ENCODE results near the gene R3HDM2.

R3HDM2 gene

DNA sequence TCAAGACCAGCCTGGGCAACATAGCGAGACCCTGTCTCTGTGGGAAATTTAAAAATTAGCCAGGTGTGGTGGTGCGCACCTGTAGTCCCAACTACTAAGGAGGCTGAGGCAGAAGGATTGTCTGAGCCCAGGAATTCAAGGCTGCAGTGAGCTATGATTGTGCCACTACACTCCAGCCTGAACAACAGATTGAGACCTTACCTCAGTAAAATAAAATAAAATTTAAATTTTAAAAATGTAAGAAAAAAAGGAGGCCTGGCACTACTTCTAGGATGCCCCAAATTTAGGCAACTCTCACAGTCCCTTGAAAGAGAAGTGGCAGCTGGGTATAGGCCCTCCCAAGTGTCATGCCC is 23.3 kb upstream of the R3HDM2 start:
- TF ChIP-seq, protein P1, sequence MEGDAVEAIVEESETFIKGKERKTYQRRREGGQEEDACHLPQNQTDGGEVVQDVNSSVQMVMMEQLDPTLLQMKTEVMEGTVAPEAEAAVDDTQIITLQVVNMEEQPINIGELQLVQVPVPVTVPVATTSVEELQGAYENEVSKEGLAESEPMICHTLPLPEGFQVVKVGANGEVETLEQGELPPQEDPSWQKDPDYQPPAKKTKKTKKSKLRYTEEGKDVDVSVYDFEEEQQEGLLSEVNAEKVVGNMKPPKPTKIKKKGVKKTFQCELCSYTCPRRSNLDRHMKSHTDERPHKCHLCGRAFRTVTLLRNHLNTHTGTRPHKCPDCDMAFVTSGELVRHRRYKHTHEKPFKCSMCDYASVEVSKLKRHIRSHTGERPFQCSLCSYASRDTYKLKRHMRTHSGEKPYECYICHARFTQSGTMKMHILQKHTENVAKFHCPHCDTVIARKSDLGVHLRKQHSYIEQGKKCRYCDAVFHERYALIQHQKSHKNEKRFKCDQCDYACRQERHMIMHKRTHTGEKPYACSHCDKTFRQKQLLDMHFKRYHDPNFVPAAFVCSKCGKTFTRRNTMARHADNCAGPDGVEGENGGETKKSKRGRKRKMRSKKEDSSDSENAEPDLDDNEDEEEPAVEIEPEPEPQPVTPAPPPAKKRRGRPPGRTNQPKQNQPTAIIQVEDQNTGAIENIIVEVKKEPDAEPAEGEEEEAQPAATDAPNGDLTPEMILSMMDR (IDR thresholded peaks at IDR 0.05; ENCODE audit: extremely low read depth, insufficient read depth, missing control alignments) = no peak
- DNase-seq (ENCODE audit: low spot score) = no peak
- in situ Hi-C loops (cut with MboI; ENCODE audit: low pct_unique_long_range_greater_than_20kb, low sequenced_read_pairs, unreplicated experiment) = loop anchor here (10.0 kb wide), 2 partner anchors 149 to 189 kb away; no protein-coding TSS in a partner anchor

DNA sequence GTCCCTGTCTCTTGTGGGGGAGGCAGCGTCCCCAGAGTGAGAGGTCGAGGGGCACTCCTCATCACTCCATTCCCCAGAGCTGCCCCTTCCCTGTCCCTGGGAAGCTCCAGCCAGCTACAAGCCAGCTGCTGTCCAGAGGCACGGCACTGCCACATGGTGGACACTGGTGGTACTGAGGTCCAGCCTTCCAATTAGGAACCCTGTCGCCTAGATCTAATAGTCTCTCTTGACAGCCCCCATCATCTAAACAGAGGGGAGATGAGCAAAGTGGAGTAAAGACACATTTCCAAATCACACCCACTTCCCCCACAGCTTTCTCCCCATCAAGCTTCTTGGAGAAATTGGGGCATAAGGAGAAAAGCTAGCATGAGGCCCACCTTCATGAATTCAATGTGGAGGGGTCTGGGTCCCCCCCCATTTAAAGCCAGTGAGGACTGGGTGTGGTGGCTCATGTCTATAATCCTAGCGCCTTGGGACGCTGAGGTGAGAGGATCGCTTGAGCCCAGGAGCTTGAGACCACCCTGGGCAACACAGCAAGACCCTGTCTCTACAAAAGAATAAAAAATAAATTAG is 22.2 kb upstream of the R3HDM2 start:
- no peak for DNase-seq (ENCODE audit: low spot score)
- TF ChIP-seq, protein P1 (IDR thresholded peaks at IDR 0.05; ENCODE audit: extremely low read depth, insufficient read depth, missing control alignments) = peak; percentile 97
- in situ Hi-C loops (cut with MboI; ENCODE audit: low pct_unique_long_range_greater_than_20kb, low sequenced_read_pairs, unreplicated experiment) = loop anchor here (10.0 kb wide), 2 partner anchors 148 to 188 kb away; no protein-coding TSS in a partner anchor

DNA sequence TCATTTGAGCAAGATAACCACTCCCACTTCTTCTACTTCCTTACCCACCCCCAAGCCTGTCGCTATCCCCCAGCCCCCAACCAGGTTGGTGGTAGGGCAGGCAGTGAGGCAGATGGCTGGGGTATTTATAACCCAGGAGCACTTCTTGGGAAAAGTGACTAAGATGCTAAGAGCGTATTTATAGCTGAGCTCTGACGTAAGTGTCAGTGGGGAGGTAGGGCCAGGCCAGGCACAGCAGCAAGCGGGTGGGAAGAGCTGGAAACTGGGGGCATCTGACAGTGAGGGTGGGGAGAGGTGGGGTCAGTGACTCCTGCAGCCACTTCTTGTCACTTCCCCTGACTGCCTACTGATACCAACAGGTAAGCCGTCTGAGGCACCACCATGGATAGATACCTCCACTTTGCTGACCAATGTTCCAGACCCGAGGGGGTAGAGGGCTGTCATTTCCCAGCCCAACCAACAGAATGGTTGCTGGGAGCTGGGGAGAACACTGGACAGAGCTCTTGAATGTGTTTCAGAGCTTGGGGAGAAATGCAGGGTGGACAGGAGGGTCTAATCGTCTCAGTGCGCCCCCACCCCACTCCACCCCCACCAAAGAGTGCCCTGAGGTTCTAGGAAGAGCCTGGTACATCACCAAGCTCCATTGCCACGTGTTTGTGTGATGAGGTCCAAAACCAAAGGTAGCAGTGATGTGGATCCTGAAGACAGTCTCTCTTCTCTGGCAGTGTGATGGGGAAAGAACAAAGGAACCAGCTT is 21.5 kb upstream of the R3HDM2 start:
- DNase-seq (ENCODE audit: low spot score) = no peak
- TF ChIP-seq, protein P1 (IDR thresholded peaks at IDR 0.05; ENCODE audit: extremely low read depth, insufficient read depth, missing control alignments) = no peak
- in situ Hi-C loops (cut with MboI; ENCODE audit: low pct_unique_long_range_greater_than_20kb, low sequenced_read_pairs, unreplicated experiment) = loop anchor here (10.0 kb wide), 2 partner anchors 148 to 188 kb away; no protein-coding TSS in a partner anchor

DNA sequence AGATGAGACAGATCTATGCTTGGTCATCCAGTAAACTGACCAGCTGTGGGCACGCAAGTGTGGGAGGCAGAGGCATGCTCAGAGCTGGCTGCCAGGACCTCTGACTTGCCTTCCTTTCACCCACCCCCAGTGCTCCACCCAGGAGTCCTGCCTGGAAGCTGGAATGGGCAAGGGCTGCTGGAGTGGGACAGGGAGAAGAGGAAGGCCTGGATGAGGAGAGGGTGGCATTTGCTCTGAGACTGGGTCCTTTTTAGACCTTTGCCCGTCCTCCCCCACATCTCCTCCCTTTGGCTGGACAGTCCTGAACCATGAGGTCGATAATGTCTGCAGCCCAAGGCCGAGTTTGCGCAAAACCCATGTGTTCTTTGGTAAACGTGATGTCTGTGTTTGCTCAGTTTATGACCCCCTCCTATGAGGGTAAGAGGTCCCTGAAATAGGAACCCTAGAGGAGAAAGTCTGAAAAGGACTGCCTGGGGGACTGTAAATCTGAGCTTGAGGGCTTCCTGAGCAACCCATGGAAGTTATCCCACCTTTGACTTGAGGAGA is 20.5 kb upstream of the R3HDM2 start:
- TF ChIP-seq, protein P1 (IDR thresholded peaks at IDR 0.05; ENCODE audit: extremely low read depth, insufficient read depth, missing control alignments) = no peak
- in situ Hi-C loops (cut with MboI; ENCODE audit: low pct_unique_long_range_greater_than_20kb, low sequenced_read_pairs, unreplicated experiment) = loop anchor here (10.0 kb wide), 2 partner anchors 147 to 187 kb away; no protein-coding TSS in a partner anchor
- no peak for DNase-seq (ENCODE audit: low spot score)

DNA sequence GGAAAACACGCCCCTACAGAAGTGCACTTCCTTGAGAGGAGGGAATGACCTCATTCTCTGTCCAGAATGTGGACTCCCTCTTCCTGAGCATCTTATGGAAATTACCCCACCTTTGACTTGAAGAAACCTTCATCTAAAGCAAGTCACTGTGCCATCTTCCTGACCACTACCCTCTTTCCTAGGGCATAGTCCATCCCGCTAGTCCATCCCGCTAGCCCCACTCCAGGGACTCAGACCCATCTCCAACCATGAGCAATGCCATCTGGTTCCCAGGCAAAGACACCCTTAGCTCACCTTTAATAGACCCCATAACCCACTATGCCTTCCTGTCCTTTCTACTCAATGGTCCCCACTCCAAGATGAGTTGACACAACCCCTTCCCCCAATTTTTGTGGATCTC is 19.2 kb upstream of the R3HDM2 start:
- TF ChIP-seq, protein P1 (IDR thresholded peaks at IDR 0.05; ENCODE audit: extremely low read depth, insufficient read depth, missing control alignments) = no peak
- no peak for DNase-seq (ENCODE audit: low spot score)
- in situ Hi-C loops (cut with MboI; ENCODE audit: low pct_unique_long_range_greater_than_20kb, low sequenced_read_pairs, unreplicated experiment) = loop anchor here (10.0 kb wide), 2 partner anchors 145 to 185 kb away; no protein-coding TSS in a partner anchor

DNA sequence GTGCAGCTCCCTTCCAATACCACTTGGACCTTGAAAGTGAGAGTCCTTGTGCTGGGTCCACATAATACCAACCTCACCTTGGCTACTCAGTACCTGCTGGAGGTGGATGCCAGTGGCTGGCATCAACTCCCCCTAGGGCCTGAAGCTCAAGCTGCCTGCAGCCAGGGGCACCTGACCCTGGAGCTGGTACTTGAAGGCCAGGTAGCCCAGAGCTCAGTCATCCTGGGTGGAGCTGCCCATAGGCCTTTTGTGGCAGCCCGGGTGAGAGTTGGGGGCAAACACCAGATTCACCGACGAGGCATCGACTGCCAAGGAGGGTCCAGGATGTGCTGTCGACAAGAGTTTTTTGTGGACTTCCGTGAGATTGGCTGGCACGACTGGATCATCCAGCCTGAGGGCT is 18.5 kb upstream of the R3HDM2 start:
- in situ Hi-C loops (cut with MboI; ENCODE audit: low pct_unique_long_range_greater_than_20kb, low sequenced_read_pairs, unreplicated experiment) = no loop called here
- TF ChIP-seq, protein P1 (IDR thresholded peaks at IDR 0.05; ENCODE audit: extremely low read depth, insufficient read depth, missing control alignments) = no peak
- no peak for DNase-seq (ENCODE audit: low spot score)
